Mesenchymal stem cell (in vitro differentiated cells and primary cell): ENCODE results near the gene STRN3.
A peak's percentile ranks its signal among the peaks of the same experiment; 100 is the strongest.

Experiments
- DNase-seq: peaks from one replicate; pipeline ENCODE4 v3.0.0-alpha.2; 2013
- H2AFZ ChIP-seq: one replicate; pipeline ENCODE4 v1.6.1; 2013; ENCODE audit warnings: low read depth, mild to moderate bottlenecking, control low read depth, inconsistent platforms, low read length, moderate library complexity
- H2AK5ac ChIP-seq: 2 replicates; pipeline ENCODE4 v1.6.1; 2013; ENCODE audit warnings: low read length, moderate library complexity, mild to moderate bottlenecking, inconsistent platforms; ENCODE audit not compliant: severe bottlenecking
- H2BK120ac ChIP-seq: one replicate; pipeline ENCODE4 v1.6.1; 2013; ENCODE audit warnings: low read depth, mild to moderate bottlenecking, inconsistent platforms, low read length, moderate library complexity
- H2BK12ac ChIP-seq, 2 experiments: one replicate each; pipeline ENCODE4 v1.6.1; 2013; ENCODE audit warnings: inconsistent platforms in 2 of 2, low read length in 2 of 2, mild to moderate bottlenecking in 2 of 2, moderate library complexity in 2 of 2, control low read depth in 1 of 2
- H2BK15ac ChIP-seq: one replicate; pipeline ENCODE4 v1.6.1; 2013; ENCODE audit warnings: mild to moderate bottlenecking, low read depth, inconsistent platforms; ENCODE audit not compliant: poor library complexity, severe bottlenecking
- H2BK5ac ChIP-seq: 2 replicates; pipeline ENCODE4 v1.6.1; 2013; ENCODE audit warnings: low read depth, mild to moderate bottlenecking, low read length, control low read depth, inconsistent platforms; ENCODE audit not compliant: poor library complexity, severe bottlenecking
- H3K14ac ChIP-seq, 2 experiments: one replicate each; pipeline ENCODE4 v1.6.1; 2013; ENCODE audit warnings: inconsistent platforms in 2 of 2, low read length in 2 of 2, control low read depth in 1 of 2, mild to moderate bottlenecking in 1 of 2, moderate library complexity in 1 of 2
- H3K18ac ChIP-seq, 2 experiments: one replicate each; pipeline ENCODE4 v1.6.1; 2013; ENCODE audit warnings: inconsistent platforms in 2 of 2, low read length in 2 of 2, control low read depth in 1 of 2, low read depth in 1 of 2, mild to moderate bottlenecking in 1 of 2
- H3K23ac ChIP-seq, 2 experiments: one replicate each; pipeline ENCODE4 v1.6.1; 2013; ENCODE audit warnings: inconsistent platforms in 2 of 2, low read length in 2 of 2, mild to moderate bottlenecking in 2 of 2, moderate library complexity in 2 of 2, control low read depth in 1 of 2
- H3K27ac ChIP-seq: 2 replicates; pipeline ENCODE4 v1.5.1; 2013; ENCODE audit warnings: mild to moderate bottlenecking, moderate library complexity, low read length, control low read depth, inconsistent platforms; ENCODE audit not compliant: poor library complexity, severe bottlenecking
- H3K27me3 ChIP-seq, 2 experiments: 2 replicates each; pipeline versions ENCODE4 v1.6.1 to v1.7.0; 2013; ENCODE audit warnings: low read length in 2 of 2, mild to moderate bottlenecking in 2 of 2, moderate library complexity in 2 of 2, control low read depth in 1 of 2, inconsistent platforms in 1 of 2; ENCODE audit not compliant: control insufficient read depth in 1 of 2, insufficient read depth in 1 of 2
- H3K36me3 ChIP-seq, 2 experiments: 2 replicates each; pipeline versions ENCODE4 v1.6.1 to v1.7.0; 2013; ENCODE audit warnings: low read length in 2 of 2, control low read depth in 1 of 2, inconsistent platforms in 1 of 2, low read depth in 1 of 2, mild to moderate bottlenecking in 1 of 2; ENCODE audit not compliant: insufficient read depth in 2 of 2, control insufficient read depth in 1 of 2
- H3K4ac ChIP-seq, 2 experiments: one replicate each; pipeline ENCODE4 v1.6.1; 2013; ENCODE audit warnings: inconsistent platforms in 2 of 2, low read length in 2 of 2, mild to moderate bottlenecking in 2 of 2, moderate library complexity in 2 of 2, control low read depth in 1 of 2, low read depth in 1 of 2
- H3K4me1 ChIP-seq: 2 replicates; pipeline ENCODE4 v1.6.1; 2013; ENCODE audit warnings: low read depth, low read length, control low read depth; ENCODE audit not compliant: control insufficient read depth, insufficient read depth
- H3K4me2 ChIP-seq: 2 replicates; pipeline ENCODE4 v1.6.1; 2013; ENCODE audit warnings: low read length, mild to moderate bottlenecking, inconsistent platforms; ENCODE audit not compliant: poor library complexity, severe bottlenecking
- H3K4me3 ChIP-seq, 2 experiments: 2 replicates each; pipeline versions ENCODE4 v1.5.1 to v1.7.0; 2013; ENCODE audit warnings: low read length in 2 of 2, mild to moderate bottlenecking in 2 of 2, control low read depth in 1 of 2, low read depth in 1 of 2; ENCODE audit not compliant: insufficient read depth in 1 of 2
- H3K79me1 ChIP-seq: replicated peaks from 2 replicates; pipeline ENCODE4 v1.6.1; 2013; ENCODE audit warnings: mild to moderate bottlenecking, control low read depth, low read length, inconsistent platforms; ENCODE audit not compliant: poor library complexity, severe bottlenecking
- H3K9ac ChIP-seq: 2 replicates; pipeline ENCODE4 v1.7.0; 2013; ENCODE audit warnings: mild to moderate bottlenecking, low read length, moderate library complexity
- H3K9me3 ChIP-seq: 2 replicates; pipeline ENCODE4 v1.7.0; 2013; ENCODE audit warnings: mild to moderate bottlenecking, low read length; ENCODE audit not compliant: control insufficient read depth
- H4K8ac ChIP-seq: one replicate; pipeline ENCODE4 v1.6.1; 2013; ENCODE audit warnings: inconsistent platforms, mild to moderate bottlenecking, low read length, moderate library complexity
- H4K91ac ChIP-seq: one replicate; pipeline ENCODE4 v1.6.1; 2013; ENCODE audit warnings: mild to moderate bottlenecking, low read length, inconsistent platforms
- WGBS: methylation state at CpG from one replicate; pipeline ENCODE4 v1.1.7; 2013; ENCODE audit warnings: mixed read lengths; 5-methylcytosine and 5-hydroxymethylcytosine counted together

The STRN3 gene

GRCh38 chr14:30853946-30854345 is 172.2 kb downstream of the STRN3 start:
- no peak overlapping the region for H4K91ac ChIP-seq
- no peak overlapping the region for H2BK5ac ChIP-seq
- H3K79me1 ChIP-seq: no peaks in the 10 kb centered on the region
- H3K18ac ChIP-seq: no peak overlapping the region
- H2BK12ac ChIP-seq: no peak overlapping the region
- no peak overlapping the region for H3K4me3 ChIP-seq
- H2AFZ ChIP-seq: no peak overlapping the region
- no peak overlapping the region for H3K4me2 ChIP-seq
- peaks cover 0 to 7% of the 10 kb centered on the region in 2 experiments for H3K27me3 ChIP-seq
- H2BK120ac ChIP-seq: no peak overlapping the region
- no peaks in the 10 kb centered on the region for H3K4me1 ChIP-seq
- DNase-seq: no peak
- no peaks in the 10 kb centered on the region for H3K36me3 ChIP-seq
- no peaks in the 10 kb centered on the region for H3K9me3 ChIP-seq
- H3K9ac ChIP-seq: no peak overlapping the region
- no peak overlapping the region for H3K23ac ChIP-seq
- no peak overlapping the region for H3K27ac ChIP-seq
- H3K14ac ChIP-seq: no peak overlapping the region
- no peak overlapping the region for H4K8ac ChIP-seq
- no peak overlapping the region for H2AK5ac ChIP-seq
- H2BK15ac ChIP-seq: no peak overlapping the region
- no peak overlapping the region for H3K4ac ChIP-seq

DNA sequence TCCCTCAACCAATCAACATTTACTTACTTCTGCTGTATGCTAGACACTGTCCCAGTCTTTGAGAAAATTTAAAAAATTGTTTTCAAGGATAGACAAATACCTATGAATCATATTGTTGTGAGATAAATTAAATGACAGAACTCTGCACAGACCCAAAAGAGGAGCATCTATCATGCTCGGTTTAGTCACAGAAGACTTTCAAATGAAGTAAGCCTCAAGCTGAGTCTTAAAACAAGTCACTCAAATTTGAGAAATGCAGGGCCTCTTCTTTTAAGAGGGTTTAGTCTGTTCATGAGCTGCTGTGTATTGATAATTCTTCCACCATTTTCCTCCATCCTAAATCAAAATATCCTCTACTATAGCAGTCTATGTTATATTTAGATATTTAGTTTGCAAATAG is 176.2 kb downstream of the STRN3 start:
- Histone ChIP-seq H4K8ac (no peak overlapping the region), H3K4me2 (no peak overlapping the region), H3K4me3 (no peak overlapping the region), H3K9me3 (no peaks in the 10 kb centered on the region), H3K14ac (no peak overlapping the region), H3K9ac (no peak overlapping the region), H2BK120ac (no peak overlapping the region), H2BK15ac (no peak overlapping the region), H3K4me1 (no peaks in the 10 kb centered on the region), H2AK5ac (no peak overlapping the region), H3K18ac (no peak overlapping the region), H3K27me3 (peaks cover 0 to 9% of the 10 kb centered on the region in 2 experiments), H2BK12ac (no peak overlapping the region), H3K4ac (no peak overlapping the region), H3K27ac (no peak overlapping the region), H3K79me1 (no peaks in the 10 kb centered on the region), H2BK5ac (no peak overlapping the region), H2AFZ (no peak overlapping the region), H4K91ac (no peak overlapping the region), H3K23ac (no peak overlapping the region), H3K36me3 (no peaks in the 10 kb centered on the region)
- DNase-seq: no peak
- no CpG with 5 or more reads among the region's 1 CpG for WGBS

DNA sequence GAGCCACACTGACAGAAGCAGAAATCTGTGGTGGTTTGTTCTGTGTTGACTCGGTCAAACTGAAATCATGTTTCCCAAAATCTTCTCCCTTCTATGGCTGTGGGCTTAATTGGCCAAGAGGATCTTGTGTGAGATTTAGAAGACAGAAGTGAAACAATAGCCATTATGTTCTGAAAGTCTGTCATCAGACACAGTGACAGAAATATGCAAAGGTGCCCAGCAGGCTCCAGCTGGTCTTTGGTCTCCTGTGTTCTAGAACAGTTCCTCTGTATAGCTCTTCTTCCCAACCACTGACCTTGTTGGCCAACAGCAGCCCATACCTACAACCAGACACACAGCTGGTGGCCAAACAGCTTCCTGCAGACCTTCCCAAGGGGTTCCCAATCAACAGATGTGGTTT is 176.8 kb downstream of the STRN3 start:
- Histone ChIP-seq H3K14ac (peak overlapping the region in 1 of 2 experiments; percentile 41), H2AK5ac (no peak overlapping the region), H3K4me1 (no peaks in the 10 kb centered on the region), H4K8ac (no peak overlapping the region), H3K36me3 (no peaks in the 10 kb centered on the region), H3K18ac (no peak overlapping the region), H2BK12ac (no peak overlapping the region), H2AFZ (no peak overlapping the region), H3K27me3 (peaks cover 0 to 9% of the 10 kb centered on the region in 2 experiments), H3K4ac (no peak overlapping the region), H3K4me2 (no peak overlapping the region), H3K27ac (no peak overlapping the region), H3K9me3 (no peaks in the 10 kb centered on the region), H2BK120ac (no peak overlapping the region), H3K9ac (no peak overlapping the region), H4K91ac (no peak overlapping the region), H3K79me1 (no peaks in the 10 kb centered on the region), H3K4me3 (no peak overlapping the region), H3K23ac (no peak overlapping the region), H2BK5ac (no peak overlapping the region), H2BK15ac (no peak overlapping the region)
- WGBS: 100% methylated on average over 1 of the region's 1 CpG
- DNase-seq: no peak

GRCh38 chr14:30848449-30849240 is 177.5 kb downstream of the STRN3 start:
- Histone ChIP-seq H2AFZ (no peak overlapping the region), H3K4me2 (no peak overlapping the region), H4K91ac (no peak overlapping the region), H3K18ac (no peak overlapping the region), H3K9me3 (no peaks in the 10 kb centered on the region), H2BK12ac (no peak overlapping the region), H3K27me3 (peaks cover 0 to 9% of the 10 kb centered on the region in 2 experiments), H3K4ac (no peak overlapping the region), H3K9ac (no peak overlapping the region), H3K23ac (no peak overlapping the region), H3K4me3 (no peak overlapping the region), H2BK5ac (no peak overlapping the region), H3K79me1 (no peaks in the 10 kb centered on the region), H2BK120ac (no peak overlapping the region), H2BK15ac (no peak overlapping the region), H3K14ac (no peak overlapping the region), H3K36me3 (no peaks in the 10 kb centered on the region), H4K8ac (no peak overlapping the region), H3K4me1 (no peaks in the 10 kb centered on the region), H3K27ac (no peak overlapping the region), H2AK5ac (no peak overlapping the region)
- 71% methylated on average over 2 of the region's 4 CpGs for WGBS
- no peak for DNase-seq
